H9 (cell line): ENCODE results near the gene MS4A7. TPM values are rescaled to one million over a fixed set of nuclear protein-coding genes. Genes with fewer than 3 reads are reported as not detected.

Experiments used
- DNase-seq: peaks from one replicate; pipeline ENCODE4 v3.0.0-alpha.2; 2017
- H2AFZ ChIP-seq: one replicate; pipeline ENCODE4 v1.6.1; 2013; ENCODE audit warnings: mild to moderate bottlenecking, low read length, control low read depth, moderate library complexity
- H2AK5ac ChIP-seq: 2 replicates; pipeline ENCODE4 v1.6.1; 2013; ENCODE audit warnings: low read length, control low read depth, mixed read lengths; ENCODE audit not compliant: insufficient read length
- H2BK120ac ChIP-seq: one replicate; pipeline ENCODE4 v1.6.1; 2013; ENCODE audit warnings: low read depth, mild to moderate bottlenecking, low read length, control low read depth, inconsistent platforms; ENCODE audit not compliant: poor library complexity, severe bottlenecking
- H2BK12ac ChIP-seq: 2 replicates; pipeline ENCODE4 v1.6.1; 2013; ENCODE audit warnings: low read length, control low read depth, mixed read lengths, low read depth; ENCODE audit not compliant: insufficient read length
- H2BK15ac ChIP-seq: 2 replicates; pipeline ENCODE4 v1.6.1; 2013; ENCODE audit warnings: low read depth, low read length, control low read depth
- H2BK20ac ChIP-seq: one replicate; pipeline ENCODE4 v1.6.1; 2013; ENCODE audit warnings: low read depth, mild to moderate bottlenecking, low read length, control low read depth, inconsistent platforms; ENCODE audit not compliant: poor library complexity, severe bottlenecking
- H2BK5ac ChIP-seq: 2 replicates; pipeline ENCODE4 v1.6.1; 2013; ENCODE audit warnings: low read length, control low read depth, mixed read lengths; ENCODE audit not compliant: insufficient read length
- H3K14ac ChIP-seq: 2 replicates; pipeline ENCODE4 v1.6.1; 2013; ENCODE audit warnings: low read length, control low read depth; ENCODE audit not compliant: insufficient read depth
- H3K18ac ChIP-seq: 2 replicates; pipeline ENCODE4 v1.6.1; 2013; ENCODE audit warnings: low read depth, mild to moderate bottlenecking, mixed read lengths, low read length, control low read depth; ENCODE audit not compliant: insufficient read length
- H3K23ac ChIP-seq: 2 replicates; pipeline ENCODE4 v1.6.1; 2013; ENCODE audit warnings: low read length, control low read depth, mixed read lengths, low read depth; ENCODE audit not compliant: insufficient read length
- H3K23me2 ChIP-seq: 2 replicates; pipeline ENCODE4 v1.6.1; 2013; ENCODE audit warnings: low read depth, mild to moderate bottlenecking, mixed read lengths, low read length, control low read depth; ENCODE audit not compliant: insufficient read length, poor library complexity, severe bottlenecking
- H3K27ac ChIP-seq: 2 replicates; pipeline ENCODE4 v1.5.1; 2013; ENCODE audit warnings: low read length, control low read depth, mixed read lengths, low read depth; ENCODE audit not compliant: insufficient read length
- H3K27me3 ChIP-seq: 2 replicates; pipeline ENCODE4 v1.6.1; 2013; ENCODE audit warnings: low read length, control low read depth, inconsistent platforms; ENCODE audit not compliant: insufficient read depth
- H3K4ac ChIP-seq: 2 replicates; pipeline ENCODE4 v1.6.1; 2013; ENCODE audit warnings: low read depth, mild to moderate bottlenecking, control low read depth, inconsistent platforms, low read length, moderate library complexity
- H3K4me1 ChIP-seq: 2 replicates; pipeline ENCODE4 v1.6.1; 2013; ENCODE audit warnings: low read length, control low read depth, inconsistent platforms; ENCODE audit not compliant: insufficient read depth
- H3K4me2 ChIP-seq: 2 replicates; pipeline ENCODE4 v1.6.1; 2013; ENCODE audit warnings: low read length, control low read depth, mixed read lengths; ENCODE audit not compliant: insufficient read length, insufficient read depth
- H3K56ac ChIP-seq: 2 replicates; pipeline ENCODE4 v1.6.1; 2013; ENCODE audit warnings: low read depth, mild to moderate bottlenecking, mixed read lengths, low read length, control low read depth; ENCODE audit not compliant: insufficient read length
- H3K79me1 ChIP-seq: 2 replicates; pipeline ENCODE4 v1.6.1; 2013; ENCODE audit warnings: low read depth, mild to moderate bottlenecking, moderate library complexity, low read length, control low read depth, inconsistent platforms; ENCODE audit not compliant: insufficient read depth, poor library complexity, severe bottlenecking
- H3K79me2 ChIP-seq: 2 replicates; pipeline ENCODE4 v1.6.1; 2013; ENCODE audit warnings: low read length, control low read depth, inconsistent platforms; ENCODE audit not compliant: insufficient read depth
- H3K9ac ChIP-seq: 2 replicates; pipeline ENCODE4 v1.6.1; 2013; ENCODE audit warnings: low read length, control low read depth, mixed read lengths; ENCODE audit not compliant: insufficient read length; ENCODE audit errors: extremely low read depth
- H3K9me3 ChIP-seq: one replicate; pipeline ENCODE4 v1.6.1; 2013; ENCODE audit warnings: low read depth, low read length, inconsistent platforms; ENCODE audit not compliant: control insufficient read depth
- H3T11ph ChIP-seq: one replicate; pipeline ENCODE4 v1.6.1; 2013; ENCODE audit warnings: mild to moderate bottlenecking, low read length, control low read depth, inconsistent platforms
- H4K20me1 ChIP-seq: one replicate; pipeline ENCODE4 v1.6.1; 2013; ENCODE audit not compliant: control insufficient read depth, insufficient read length, insufficient read depth
- H4K5ac ChIP-seq: 2 replicates; pipeline ENCODE4 v1.6.1; 2013; ENCODE audit warnings: low read depth, mild to moderate bottlenecking, mixed read lengths, low read length, control low read depth; ENCODE audit not compliant: insufficient read length
- H4K8ac ChIP-seq: replicated peaks from 2 replicates; pipeline ENCODE4 v1.6.1; 2013; ENCODE audit warnings: low read length, control low read depth, mixed read lengths, low read depth; ENCODE audit not compliant: insufficient read length
- H4K91ac ChIP-seq: 2 replicates; pipeline ENCODE4 v1.6.1; 2013; ENCODE audit warnings: low read depth, mild to moderate bottlenecking, moderate library complexity, mixed read lengths, low read length, control low read depth; ENCODE audit not compliant: insufficient read length
- H3K27ac Mint-ChIP-seq, 3 experiments: 2 replicates in 2 of 3; 3 replicates in 1 of 3; pipeline ENCODE4 v1.8.0; 2020 to 2021; ENCODE audit warnings: mixed read lengths in 3 of 3, mild to moderate bottlenecking in 1 of 3, moderate library complexity in 1 of 3
- H3K27me3 Mint-ChIP-seq: 2 replicates; pipeline ENCODE4 v1.8.0; 2021; ENCODE audit warnings: low read depth, mild to moderate bottlenecking, moderate library complexity, mixed read lengths
- H3K36me3 Mint-ChIP-seq, 3 experiments: 2 replicates in 2 of 3; 3 replicates in 1 of 3; pipeline ENCODE4 v1.8.0; 2020 to 2021; ENCODE audit warnings: low read depth in 3 of 3, mixed read lengths in 3 of 3; ENCODE audit not compliant: insufficient read depth in 1 of 3
- H3K4me1 Mint-ChIP-seq, 2 experiments: 2 replicates each; pipeline ENCODE4 v1.8.0; 2020; ENCODE audit warnings: mixed read lengths in 2 of 2
- H3K4me3 Mint-ChIP-seq, 2 experiments: 2 replicates in 1 of 2; 3 replicates in 1 of 2; pipeline ENCODE4 v1.8.0; 2020 to 2021; ENCODE audit warnings: mild to moderate bottlenecking in 2 of 2, mixed read lengths in 2 of 2, moderate library complexity in 1 of 2
- H3K9me3 Mint-ChIP-seq, 2 experiments: 2 replicates in 1 of 2; 3 replicates in 1 of 2; pipeline ENCODE4 v1.8.0; 2020; ENCODE audit warnings: mild to moderate bottlenecking in 2 of 2, mixed read lengths in 2 of 2, moderate library complexity in 1 of 2
- CTCF ChIP-seq: fragments of 200-600 bp; sonication (generic); conservative IDR thresholded peaks from 3 replicates; pipeline ENCODE4 v1.8.0; 2021; ENCODE audit warnings: antibody characterized with exemption, mild to moderate bottlenecking
- WGBS: extraction: QIAGEN DNeasy Blood & Tissue Kit; methylation state at CpG from one replicate; pipeline ENCODE4 v1.1.7; 2013; ENCODE audit warnings: missing lambda C conversion rate, low lambda C conversion rate, mixed read lengths; ENCODE audit not compliant: insufficient read length; ENCODE audit errors: extremely low coverage; 5-methylcytosine and 5-hydroxymethylcytosine counted together
- total RNA-seq: library from RNA; stranded (reverse); gene quantifications from 2 replicates; pipeline ENCODE4 v1.2.1, GENCODE V29; 2021

Gene MS4A7
- total RNA-seq, 1 experiment from 2014 or later: not detected

DNA sequence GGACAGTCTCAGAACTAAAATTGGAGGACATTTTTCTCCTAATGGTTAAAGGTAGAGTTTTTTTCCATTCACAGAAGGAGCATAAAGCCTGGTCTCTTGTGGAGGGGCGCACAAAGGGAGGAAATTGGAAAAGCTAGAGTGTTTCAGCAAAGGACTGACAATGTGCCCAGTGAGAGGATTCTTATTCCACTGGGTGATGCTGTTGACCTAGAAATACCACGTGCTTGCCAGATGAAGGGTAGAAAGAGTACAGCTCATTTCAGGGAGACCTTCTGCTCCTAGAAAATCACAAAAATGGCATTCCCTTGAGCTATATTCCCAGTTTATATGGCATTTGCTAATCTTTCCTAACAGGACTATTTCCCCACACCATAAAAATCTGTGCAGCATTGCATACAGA, 30.2 kb upstream of the MS4A7 start:
- no peak overlapping the region for H3K4ac ChIP-seq
- H3K23me2 ChIP-seq: no peaks in the 10 kb centered on the region
- no peak overlapping the region for H3K4me3 Mint-ChIP-seq
- H3K23ac ChIP-seq: no peak overlapping the region
- no peak overlapping the region for H3K14ac ChIP-seq
- no peak overlapping the region for H4K91ac ChIP-seq
- H3K36me3 Mint-ChIP-seq: peaks cover 0 to 3% (median 0%) of the 10 kb centered on the region in 3 experiments; a peak in 1 of 7 replicates
- no peak for DNase-seq
- no peak overlapping the region for H4K5ac ChIP-seq
- H3K79me2 ChIP-seq: no peaks in the 10 kb centered on the region
- no peak overlapping the region for H3K56ac ChIP-seq
- H3K9me3 ChIP-seq: no peaks in the 10 kb centered on the region
- H3K4me2 ChIP-seq: no peak overlapping the region
- no peaks in the 10 kb centered on the region for H4K20me1 ChIP-seq
- no CpG with 5 or more reads among the region's 2 CpGs for WGBS
- no peak overlapping the region for H2BK20ac ChIP-seq
- H3K79me1 ChIP-seq: no peaks in the 10 kb centered on the region
- H2BK12ac ChIP-seq: no peak overlapping the region
- no peaks in the 10 kb centered on the region for H3K27me3 ChIP-seq
- no peaks in the 10 kb centered on the region for H3K4me1 ChIP-seq
- no peak overlapping the region for H2BK5ac ChIP-seq
- H2BK120ac ChIP-seq: no peak overlapping the region
- no peak overlapping the region for H3K27ac ChIP-seq
- no peak overlapping the region for H2BK15ac ChIP-seq
- no peak overlapping the region for H3K27ac Mint-ChIP-seq
- TF ChIP-seq CTCF: peak; percentile 64
- H3K18ac ChIP-seq: no peak overlapping the region
- H2AK5ac ChIP-seq: no peak overlapping the region
- H2AFZ ChIP-seq: no peak overlapping the region
- H4K8ac ChIP-seq: no peak overlapping the region
- no peak overlapping the region for H3T11ph ChIP-seq
- peaks cover 7 to 11% of the 10 kb centered on the region in 2 experiments; a peak in 3 of 5 replicates for H3K9me3 Mint-ChIP-seq
- H3K9ac ChIP-seq: no peak overlapping the region
- H3K27me3 Mint-ChIP-seq: no peaks in the 10 kb centered on the region; the same call in 1 of the 2 replicates
- peaks cover 0 to 7% of the 10 kb centered on the region in 2 experiments; a peak in 2 of 4 replicates for H3K4me1 Mint-ChIP-seq
